Measurements from ENCODE around the gene PTRHD1.

The PTRHD1 gene

DNA sequence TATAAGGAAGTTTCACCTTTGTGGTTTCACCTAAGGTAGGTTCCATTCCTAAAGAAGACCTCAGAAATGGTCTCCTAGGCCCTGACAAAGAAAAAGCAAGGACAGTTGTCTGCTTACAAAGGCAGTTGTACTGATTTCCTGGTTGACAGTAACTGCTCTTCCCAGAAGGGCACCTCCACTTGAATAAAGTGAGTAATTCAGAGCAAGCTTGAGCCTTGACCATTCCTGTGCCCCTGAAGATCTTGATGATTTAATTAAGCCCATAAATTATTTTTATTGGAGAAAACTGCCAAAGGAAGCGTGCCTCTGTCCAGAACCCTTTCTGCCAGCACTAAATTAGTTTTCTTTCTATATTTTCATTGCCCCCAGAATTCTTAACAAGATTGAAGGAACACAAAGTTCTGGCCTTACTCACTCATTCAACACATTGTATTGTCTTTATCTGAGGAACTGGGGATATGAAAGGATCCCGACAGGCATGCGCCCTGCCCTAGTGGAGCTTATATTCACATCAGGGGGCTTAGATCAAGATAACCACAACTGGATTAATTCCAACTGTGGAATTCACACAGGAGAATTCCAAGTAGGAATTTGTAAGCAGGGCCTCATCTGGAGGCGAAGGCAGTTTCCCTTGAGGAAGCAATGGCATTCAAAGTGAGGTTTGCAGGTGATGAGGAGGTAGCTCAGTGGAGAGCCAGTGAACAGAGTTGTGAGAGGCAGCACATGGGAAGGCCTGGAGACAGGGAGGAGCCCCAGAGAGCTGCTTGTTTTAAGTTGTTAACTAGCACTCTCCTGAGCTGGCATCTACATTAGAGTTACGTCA, 21.2 kb downstream of the PTRHD1 start:
- H3K36me3 Mint-ChIP-seq = peaks cover 11% of the 10 kb centered on the region
- H3K4me1 Mint-ChIP-seq = peaks cover 3% of the 10 kb centered on the region
- no peak overlapping the region for H3K4me3 Mint-ChIP-seq
- DNase-seq (ENCODE audit: low spot score in 2 of 2) (no peak), ATAC-seq (ENCODE audit: low read depth) (no peak)
- H3K27me3 Mint-ChIP-seq = peaks cover 1% of the 10 kb centered on the region
- peaks cover 1% of the 10 kb centered on the region for H3K9me3 Mint-ChIP-seq
- no peak overlapping the region for H3K27ac Mint-ChIP-seq

DNA sequence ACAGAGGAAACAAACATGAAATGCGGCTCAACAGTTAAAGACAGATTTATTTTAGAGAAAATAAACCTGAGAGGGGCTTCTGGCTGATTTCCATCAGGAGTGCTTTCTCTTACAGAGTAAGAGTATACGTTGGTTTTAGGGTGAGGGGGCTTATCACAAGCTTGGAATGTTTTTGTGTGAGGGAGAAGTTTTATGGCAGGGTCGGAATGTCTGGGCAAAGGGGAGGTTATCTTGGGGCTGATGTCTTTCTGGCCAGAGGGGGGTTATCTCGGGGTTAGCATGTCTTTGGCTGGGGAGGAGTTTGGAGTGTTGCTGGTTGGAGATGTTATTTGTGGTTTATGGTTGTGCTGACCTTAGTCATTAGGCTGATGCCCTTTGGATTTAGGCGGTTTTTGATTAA, 22.1 kb downstream of the PTRHD1 start:
- Mint-ChIP-seq H3K9me3 (no peaks in the 10 kb centered on the region), H3K27me3 (no peaks in the 10 kb centered on the region), H3K36me3 (peaks cover 18% of the 10 kb centered on the region), H3K4me1 (peaks cover 5% of the 10 kb centered on the region), H3K27ac (peak overlapping the region; percentile 6), H3K4me3 (no peak overlapping the region)
- ATAC-seq (ENCODE audit: low read depth) (no peak), DNase-seq (ENCODE audit: low spot score in 2 of 2) (no peak)

DNA sequence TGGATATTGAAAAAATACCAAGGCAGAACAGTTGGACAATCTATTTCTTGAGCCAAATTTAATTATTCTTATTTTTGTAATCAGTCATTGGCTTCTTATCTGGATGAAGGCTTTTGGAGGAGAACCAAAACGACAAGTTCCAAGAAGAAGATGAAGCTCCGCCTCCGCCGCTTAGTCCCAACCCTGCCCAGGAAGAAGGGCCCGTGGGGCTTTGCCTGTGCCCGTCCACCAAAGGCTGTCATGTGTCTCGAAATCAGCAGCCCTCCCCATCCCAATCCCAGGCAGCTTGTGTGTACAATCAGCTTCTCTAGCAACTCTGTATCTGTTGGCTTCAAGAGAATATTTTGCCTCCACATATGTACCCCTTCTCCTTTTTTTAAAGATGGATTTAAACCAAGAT, 24.6 kb downstream of the PTRHD1 start:
- H3K36me3 Mint-ChIP-seq = peaks cover 32% of the 10 kb centered on the region

DNA sequence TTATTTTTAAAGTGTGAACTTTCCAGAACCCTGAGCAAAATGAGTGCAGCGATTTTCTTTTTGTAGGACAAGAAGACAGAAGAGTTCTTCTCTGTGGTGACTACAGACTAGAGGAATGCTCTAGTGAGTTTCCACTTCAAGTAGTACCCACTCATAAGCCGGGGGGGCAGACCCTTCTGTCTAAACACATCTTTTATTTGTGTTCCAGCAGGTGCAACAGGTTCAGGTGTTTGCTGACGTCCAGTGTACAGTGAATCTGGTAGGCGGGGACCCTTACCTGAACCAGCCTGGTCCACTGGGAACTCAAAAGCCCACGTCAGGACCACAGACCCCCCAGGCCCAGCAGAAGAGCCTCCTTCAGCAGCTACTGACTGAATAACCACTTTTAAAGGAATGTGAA, 25.2 kb downstream of the PTRHD1 start:
- Mint-ChIP-seq H3K36me3 (peaks cover 32% of the 10 kb centered on the region), H3K4me3 (no peak overlapping the region), H3K27me3 (no peaks in the 10 kb centered on the region), H3K9me3 (no peaks in the 10 kb centered on the region), H3K27ac (no peak overlapping the region), H3K4me1 (peaks cover 5% of the 10 kb centered on the region)
- DNase-seq (ENCODE audit: low spot score in 2 of 2) = no peak
- ATAC-seq (ENCODE audit: low read depth) = no peak

More for the DNA sequence above, 24.6 kb downstream of the PTRHD1 start:
- no peaks in the 10 kb centered on the region for H3K27me3 Mint-ChIP-seq
- H3K9me3 Mint-ChIP-seq = no peaks in the 10 kb centered on the region
- H3K27ac Mint-ChIP-seq = no peak overlapping the region
- ATAC-seq (ENCODE audit: low read depth) (no peak), DNase-seq (ENCODE audit: low spot score in 2 of 2) (no peak)
- no peak overlapping the region for H3K4me3 Mint-ChIP-seq
- peaks cover 5% of the 10 kb centered on the region for H3K4me1 Mint-ChIP-seq

DNA sequence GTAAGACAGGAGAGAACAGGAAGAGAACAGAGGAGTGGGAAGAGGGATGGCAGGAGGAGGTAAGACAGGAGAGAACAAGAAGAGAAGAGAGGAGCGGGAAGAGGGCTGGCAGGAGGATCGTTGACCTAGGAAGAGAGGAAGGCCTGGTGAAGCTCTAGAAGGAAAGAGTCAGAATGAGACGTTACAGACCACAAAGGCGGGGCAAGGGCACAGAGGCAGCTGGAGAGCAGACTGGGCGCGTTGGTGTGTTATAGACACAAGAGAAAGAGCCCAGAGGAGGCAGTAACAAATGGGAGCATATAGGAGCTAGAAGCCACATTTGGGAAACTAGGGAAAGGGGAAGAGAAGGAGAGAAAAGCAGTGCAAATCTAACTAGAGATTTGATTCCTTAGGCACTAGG, 26.6 kb downstream of the PTRHD1 start:
- Mint-ChIP-seq H3K27ac (peak overlapping the region; percentile 1), H3K9me3 (no peaks in the 10 kb centered on the region), H3K36me3 (peaks cover 32% of the 10 kb centered on the region), H3K4me1 (peaks cover 5% of the 10 kb centered on the region), H3K4me3 (no peak overlapping the region), H3K27me3 (no peaks in the 10 kb centered on the region)
- ATAC-seq (ENCODE audit: low read depth) = no peak
- no peak for DNase-seq (ENCODE audit: low spot score in 2 of 2)

DNA sequence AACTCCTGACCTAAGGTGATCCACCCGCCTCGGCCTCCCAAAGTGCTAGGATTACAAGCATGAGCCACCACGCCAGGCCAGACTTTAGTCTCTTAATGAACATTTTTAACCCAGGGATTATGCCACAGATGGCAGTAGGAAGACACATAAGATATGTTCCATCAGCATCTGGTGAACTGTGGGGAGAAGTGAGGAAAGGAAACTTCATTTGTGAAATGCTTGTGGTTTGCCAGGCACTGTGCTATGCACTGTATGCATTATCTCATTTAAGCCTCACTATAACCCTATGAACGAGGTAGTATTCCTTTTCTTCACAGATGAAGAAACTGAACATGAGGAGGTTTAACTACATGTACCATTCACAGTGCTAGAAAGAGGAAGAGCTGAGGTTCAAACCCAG, 29.3 kb downstream of the PTRHD1 start:
- no peak for DNase-seq (ENCODE audit: low spot score in 2 of 2)
- Mint-ChIP-seq H3K36me3 (peaks cover 36% of the 10 kb centered on the region), H3K4me1 (peaks cover 5% of the 10 kb centered on the region), H3K27me3 (no peaks in the 10 kb centered on the region), H3K9me3 (no peaks in the 10 kb centered on the region), H3K4me3 (no peak overlapping the region), H3K27ac (no peak overlapping the region)
- ATAC-seq (ENCODE audit: low read depth) = no peak

DNA sequence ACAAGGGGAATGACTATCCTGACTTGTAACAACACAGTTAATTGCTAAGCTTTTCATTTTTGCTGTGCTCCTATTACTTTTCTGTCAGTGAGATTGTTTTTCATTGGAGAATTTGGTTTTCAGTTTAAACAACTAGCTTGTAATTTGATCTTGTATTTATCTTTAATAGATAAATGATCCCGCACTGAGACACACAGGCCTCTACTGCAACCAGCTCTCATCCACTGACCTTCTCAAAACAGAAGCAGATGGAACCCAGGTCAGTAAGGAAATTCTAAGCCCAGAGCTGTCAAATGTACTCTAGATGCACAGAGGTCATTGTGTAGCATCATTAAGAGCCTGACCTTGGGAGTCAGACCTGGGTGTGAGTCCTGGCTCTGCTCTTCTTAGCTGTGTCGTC, 30.7 kb downstream of the PTRHD1 start:
- H3K4me3 Mint-ChIP-seq = no peak overlapping the region
- ATAC-seq (ENCODE audit: low read depth) = no peak
- peaks cover 34% of the 10 kb centered on the region for H3K36me3 Mint-ChIP-seq
- peaks cover 5% of the 10 kb centered on the region for H3K4me1 Mint-ChIP-seq
- H3K27ac Mint-ChIP-seq = no peak overlapping the region
- H3K9me3 Mint-ChIP-seq = no peaks in the 10 kb centered on the region
- no peaks in the 10 kb centered on the region for H3K27me3 Mint-ChIP-seq
- DNase-seq (ENCODE audit: low spot score in 2 of 2) = no peak

DNA sequence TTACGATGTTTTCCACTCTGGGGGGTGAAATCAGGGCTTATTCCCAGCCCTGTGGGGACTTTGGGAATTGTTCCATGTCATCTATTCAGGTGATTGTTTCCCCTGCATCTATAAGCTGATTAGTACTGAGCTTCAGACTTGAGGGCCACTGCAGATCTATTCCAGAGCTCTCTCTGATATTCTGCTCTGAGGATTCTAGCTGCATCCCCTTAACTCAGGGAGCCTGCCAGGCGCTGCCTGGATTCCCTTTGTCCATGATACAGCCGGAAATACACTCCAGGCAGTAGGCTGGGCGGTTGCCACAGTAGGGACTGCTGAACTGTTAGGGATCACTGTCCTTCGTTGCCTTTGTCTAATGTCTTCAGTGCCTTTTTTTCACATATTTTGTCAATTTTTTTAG, 31.3 kb downstream of the PTRHD1 start:
- H3K27ac Mint-ChIP-seq = no peak overlapping the region
- no peaks in the 10 kb centered on the region for H3K27me3 Mint-ChIP-seq
- H3K36me3 Mint-ChIP-seq = peaks cover 31% of the 10 kb centered on the region
- peaks cover 5% of the 10 kb centered on the region for H3K4me1 Mint-ChIP-seq
- H3K9me3 Mint-ChIP-seq = no peaks in the 10 kb centered on the region
- H3K4me3 Mint-ChIP-seq = no peak overlapping the region
- no peak for ATAC-seq (ENCODE audit: low read depth)
- no peak for DNase-seq (ENCODE audit: low spot score in 2 of 2)

DNA sequence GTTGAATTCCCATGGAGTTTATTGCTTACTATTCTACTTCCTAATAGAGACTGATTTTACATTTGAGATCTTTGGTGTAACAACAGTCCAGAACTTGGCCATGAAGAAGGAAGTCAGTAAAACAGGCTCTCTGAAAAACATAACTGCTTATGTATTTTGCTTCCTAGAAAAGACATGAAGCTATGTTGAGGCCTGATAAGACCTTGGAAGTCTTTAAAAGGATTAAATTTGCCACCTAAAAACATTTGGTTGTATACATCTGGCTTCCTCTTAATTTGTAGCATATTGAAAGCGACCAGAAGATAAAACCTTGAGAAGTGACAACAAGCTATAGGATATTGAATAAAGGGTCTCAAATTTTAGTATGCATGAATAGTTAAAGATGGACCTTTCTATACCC, 36.4 kb downstream of the PTRHD1 start:
- DNase-seq (ENCODE audit: low spot score in 2 of 2) (no peak), ATAC-seq (ENCODE audit: low read depth) (no peak)
- H3K4me3 Mint-ChIP-seq = no peak overlapping the region
- H3K27ac Mint-ChIP-seq = no peak overlapping the region
- no peaks in the 10 kb centered on the region for H3K27me3 Mint-ChIP-seq
- no peaks in the 10 kb centered on the region for H3K9me3 Mint-ChIP-seq
- H3K4me1 Mint-ChIP-seq = no peaks in the 10 kb centered on the region
- H3K36me3 Mint-ChIP-seq = peaks cover 14% of the 10 kb centered on the region

DNA sequence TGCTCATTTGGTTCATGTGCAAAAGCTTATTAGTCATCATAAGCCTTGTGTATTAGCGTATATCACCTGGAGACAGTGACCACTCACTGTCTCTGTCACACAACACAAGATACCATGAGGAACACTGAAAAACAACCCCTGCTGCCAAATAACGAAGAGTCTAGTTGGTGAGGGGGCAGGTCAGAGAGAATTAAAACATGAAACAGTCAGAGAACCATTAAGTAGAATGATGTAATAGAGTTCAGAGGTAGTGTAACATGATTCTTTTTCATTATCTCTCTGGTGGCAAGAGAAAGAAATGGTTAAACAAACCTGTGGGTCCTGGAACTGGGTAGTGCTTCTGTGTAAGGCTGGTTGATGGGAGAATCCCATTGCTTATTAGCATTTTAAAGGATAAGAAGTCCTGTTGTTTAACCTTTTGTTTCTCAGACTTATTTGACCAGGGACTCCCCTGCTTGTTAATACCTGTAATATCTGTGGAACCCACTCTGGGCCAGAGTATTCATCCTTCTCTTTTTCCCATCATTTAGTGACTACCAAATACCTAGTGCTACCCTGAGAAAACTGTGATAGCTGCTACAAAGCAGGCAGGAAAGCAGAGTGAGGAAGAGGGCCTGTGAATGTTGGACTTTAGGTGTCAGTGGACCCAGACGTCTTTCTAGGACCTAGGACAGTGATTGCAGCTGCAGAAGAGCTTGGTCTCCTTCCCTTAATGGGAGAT, 38.0 kb downstream of the PTRHD1 start:
- H3K9me3 Mint-ChIP-seq = no peaks in the 10 kb centered on the region
- H3K4me1 Mint-ChIP-seq = no peaks in the 10 kb centered on the region
- no peak for DNase-seq (ENCODE audit: low spot score in 2 of 2)

DNA sequence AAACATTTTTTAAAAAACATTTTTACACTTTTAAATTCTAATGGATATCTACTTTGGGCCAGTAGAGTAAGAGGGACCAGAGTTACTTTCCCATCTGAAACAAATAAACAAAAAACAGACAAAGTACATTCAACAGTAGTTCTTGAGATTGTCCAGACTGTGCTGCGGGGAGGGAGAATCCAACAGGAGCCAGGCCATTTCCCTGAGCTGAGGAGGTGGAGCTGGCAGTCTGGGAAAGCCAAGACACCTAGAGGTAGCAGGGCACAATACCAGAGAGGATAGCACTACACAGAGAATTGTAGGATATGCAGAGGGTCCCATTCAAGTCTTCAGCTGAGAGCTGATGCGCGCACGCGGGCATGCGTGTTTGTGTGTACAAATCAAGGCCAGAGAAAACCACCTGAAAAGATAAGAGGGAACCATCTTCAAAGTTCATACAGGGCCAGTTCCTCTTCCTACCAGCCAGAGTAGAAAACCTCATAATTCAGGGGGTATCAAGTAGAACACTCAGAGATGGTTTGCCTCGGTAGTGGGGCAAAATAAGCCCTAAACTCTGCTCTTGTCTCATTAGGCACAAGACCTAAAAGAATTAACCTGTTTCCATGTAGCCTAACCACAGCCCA, 44.0 kb downstream of the PTRHD1 start:
- DNase-seq (ENCODE audit: low spot score in 2 of 2) (no peak), ATAC-seq (ENCODE audit: low read depth) (no peak)
- H3K4me3 Mint-ChIP-seq = no peak overlapping the region
- H3K27ac Mint-ChIP-seq = peak overlapping the region; percentile 48
- no peaks in the 10 kb centered on the region for H3K4me1 Mint-ChIP-seq
- no peaks in the 10 kb centered on the region for H3K9me3 Mint-ChIP-seq
- peaks cover 17% of the 10 kb centered on the region for H3K36me3 Mint-ChIP-seq
- no peaks in the 10 kb centered on the region for H3K27me3 Mint-ChIP-seq

More for the DNA sequence above, 38.0 kb downstream of the PTRHD1 start:
- ATAC-seq (ENCODE audit: low read depth) = no peak
- Mint-ChIP-seq H3K27me3 (no peaks in the 10 kb centered on the region), H3K4me3 (no peak overlapping the region), H3K36me3 (peaks cover 10% of the 10 kb centered on the region), H3K27ac (no peak overlapping the region)

DNA sequence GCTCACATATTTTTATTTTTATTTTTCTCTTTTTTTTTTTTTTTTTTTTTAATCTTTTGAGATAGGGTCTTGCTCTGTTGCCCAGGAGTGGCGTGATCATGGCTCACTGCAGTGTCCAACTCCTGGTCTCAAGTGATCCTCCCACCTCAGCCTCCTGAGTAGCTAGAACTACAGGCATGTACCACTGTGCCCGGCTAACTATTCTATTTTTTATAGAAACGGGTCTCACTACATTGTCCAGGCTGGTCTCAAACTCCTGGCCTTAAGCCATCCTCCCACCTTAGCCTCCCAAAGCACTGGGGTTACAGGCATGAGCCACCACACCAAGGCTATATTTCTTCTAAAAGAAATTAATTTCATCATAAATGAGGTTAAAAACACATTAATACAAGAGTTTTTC, 45.9 kb downstream of the PTRHD1 start:
- ATAC-seq (ENCODE audit: low read depth) = no peak
- Mint-ChIP-seq H3K27me3 (no peaks in the 10 kb centered on the region), H3K36me3 (peaks cover 20% of the 10 kb centered on the region), H3K4me1 (no peaks in the 10 kb centered on the region), H3K27ac (no peak overlapping the region), H3K4me3 (no peak overlapping the region), H3K9me3 (no peaks in the 10 kb centered on the region)
- DNase-seq (ENCODE audit: low spot score in 2 of 2) = no peak

DNA sequence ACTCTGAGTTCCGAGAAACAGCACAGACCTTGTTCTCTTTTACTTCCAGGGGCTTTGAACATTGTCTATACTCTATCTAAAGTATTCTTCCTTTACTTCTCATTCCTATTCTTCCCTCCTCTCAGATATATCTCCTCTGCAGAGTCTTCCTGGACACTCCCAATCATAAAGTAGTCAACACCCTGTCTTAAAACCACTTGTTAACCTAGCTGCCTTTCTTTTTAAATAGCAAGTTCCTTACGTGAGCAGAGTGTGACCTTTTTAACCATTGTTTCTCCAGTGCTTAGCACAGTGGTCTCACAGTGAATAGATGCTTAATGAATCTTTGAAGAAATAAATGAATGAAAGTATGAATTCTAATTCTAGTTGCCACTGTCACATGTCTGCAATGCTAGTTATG, 47.4 kb downstream of the PTRHD1 start:
- DNase-seq (ENCODE audit: low spot score in 2 of 2) = no peak
- H3K27ac Mint-ChIP-seq = no peak overlapping the region
- ATAC-seq (ENCODE audit: low read depth) = no peak
- no peaks in the 10 kb centered on the region for H3K4me1 Mint-ChIP-seq
- H3K9me3 Mint-ChIP-seq = no peaks in the 10 kb centered on the region
- no peak overlapping the region for H3K4me3 Mint-ChIP-seq
- H3K27me3 Mint-ChIP-seq = no peaks in the 10 kb centered on the region
- H3K36me3 Mint-ChIP-seq = peaks cover 24% of the 10 kb centered on the region

DNA sequence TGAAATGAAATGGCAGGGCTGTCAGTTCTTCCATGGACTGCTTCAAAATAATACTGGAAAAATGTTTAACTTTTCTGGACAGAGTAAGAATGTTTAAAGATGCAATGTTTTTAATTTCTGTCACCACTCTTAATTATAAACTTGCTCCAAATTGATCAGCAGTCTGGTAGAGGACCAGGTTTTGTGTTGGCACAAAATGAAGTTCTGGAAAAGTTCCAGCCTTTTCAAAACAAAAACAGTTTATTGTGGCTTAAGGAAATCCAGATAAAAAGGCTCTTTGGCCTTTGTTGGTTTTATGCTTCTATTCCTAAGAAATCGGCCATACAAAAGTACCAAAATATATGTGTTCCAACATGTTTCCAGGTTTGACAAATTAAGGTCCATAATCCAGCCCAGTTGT, 48.8 kb downstream of the PTRHD1 start:
- no peak overlapping the region for H3K4me3 Mint-ChIP-seq

More for the DNA sequence above, 48.8 kb downstream of the PTRHD1 start:
- no peak for DNase-seq (ENCODE audit: low spot score in 2 of 2)
- H3K27me3 Mint-ChIP-seq = no peaks in the 10 kb centered on the region
- H3K4me1 Mint-ChIP-seq = no peaks in the 10 kb centered on the region
- peaks cover 25% of the 10 kb centered on the region for H3K36me3 Mint-ChIP-seq
- no peak for ATAC-seq (ENCODE audit: low read depth)
- H3K9me3 Mint-ChIP-seq = no peaks in the 10 kb centered on the region
- H3K27ac Mint-ChIP-seq = no peak overlapping the region

Measured in memory B cell (primary cell).